Smooth muscle cell of the brain vasculature (primary cell): ENCODE results near the gene IFITM1.
"Not testable (repeated sequence)": the region's sequence is repeated elsewhere in the genome, so short reads cannot be mapped to it uniquely, and the experiment has no call there.

Experiments
- DNase-seq: peaks from one replicate; pipeline ENCODE4 v3.0.0-alpha.2; 2012; ENCODE audit warnings: low read depth, low spot score

The IFITM1 gene

DNA sequence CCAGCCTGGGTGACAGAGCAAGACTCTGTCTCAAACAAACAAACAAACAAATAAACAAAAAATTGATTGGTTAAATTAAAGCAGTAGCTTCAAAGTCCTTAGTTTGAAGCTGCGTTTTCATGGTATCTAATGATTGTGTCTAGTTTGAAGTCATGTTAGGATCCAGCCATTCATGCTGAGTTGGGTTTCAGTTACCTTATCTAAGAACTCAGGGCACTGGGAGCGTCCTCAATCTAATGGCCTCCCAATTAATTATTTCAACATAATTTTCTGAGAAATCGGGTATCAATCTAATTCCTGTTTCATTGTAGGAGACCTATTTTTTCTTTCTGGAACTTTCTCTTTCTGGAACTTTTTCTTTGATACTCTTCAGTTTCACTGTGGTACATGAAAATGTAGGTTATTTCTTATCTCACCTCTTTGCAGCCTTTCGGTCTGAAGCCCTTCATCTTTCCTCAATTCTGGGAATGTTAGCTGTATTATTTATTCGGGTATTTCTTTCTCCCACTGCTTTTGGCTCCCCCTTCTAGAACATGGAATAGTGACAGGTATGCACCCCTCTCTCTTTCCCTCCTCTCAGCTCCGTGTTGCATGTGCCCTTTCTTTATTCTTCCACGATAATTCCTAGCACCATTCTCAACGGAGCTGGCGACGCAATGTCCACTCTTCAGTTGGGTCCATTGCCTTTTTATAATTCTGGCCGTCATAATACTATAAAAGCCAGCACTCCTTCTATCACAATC is 31.2 kb downstream of the IFITM1 start:
- no peak for DNase-seq

DNA sequence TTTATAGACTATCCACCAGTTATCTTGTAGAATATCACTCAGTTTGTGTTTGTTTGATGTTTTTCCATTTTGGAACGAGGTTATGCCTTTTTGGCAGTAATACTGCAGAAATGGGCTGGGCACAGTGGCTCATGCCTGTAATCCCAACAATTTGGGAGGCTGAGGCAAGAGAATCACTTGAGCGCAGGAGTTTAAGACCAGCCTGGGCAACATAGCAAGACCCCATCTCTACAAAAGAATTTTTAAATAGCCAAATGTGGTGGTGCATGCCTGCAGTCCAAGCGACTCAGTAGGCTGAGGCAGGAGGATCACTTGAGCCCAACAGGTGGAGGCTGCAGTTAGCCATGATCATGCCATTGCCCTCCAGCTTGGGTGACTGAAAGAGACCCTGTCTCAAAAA is 32.7 kb downstream of the IFITM1 start:
- DNase-seq = no peak

DNA sequence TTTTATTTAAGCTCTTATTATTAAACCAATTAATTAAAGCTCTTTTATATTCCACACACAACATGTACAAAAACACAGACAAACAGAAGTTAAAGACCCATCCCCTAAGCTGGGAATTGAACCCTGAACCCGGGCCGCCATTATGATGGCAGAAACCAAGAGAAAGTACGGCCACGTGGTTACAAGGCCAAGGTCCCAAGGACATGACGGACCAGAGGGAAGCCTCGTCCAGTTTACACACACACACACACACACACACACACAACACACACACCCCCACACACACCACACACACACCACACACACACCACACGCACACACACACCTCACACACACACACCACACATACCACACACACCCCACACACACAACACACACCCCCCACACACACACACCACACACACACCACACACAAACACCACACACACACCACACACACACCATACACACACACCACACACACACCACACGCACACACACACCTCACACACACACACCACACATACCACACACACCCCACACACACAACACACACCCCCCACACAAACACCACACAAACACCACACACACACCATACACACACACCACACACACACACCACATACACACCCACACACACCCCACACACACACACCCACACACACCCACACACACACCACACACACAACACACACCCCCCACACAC is 35.6 kb downstream of the IFITM1 start:
- not testable (repeated sequence) for DNase-seq

DNA sequence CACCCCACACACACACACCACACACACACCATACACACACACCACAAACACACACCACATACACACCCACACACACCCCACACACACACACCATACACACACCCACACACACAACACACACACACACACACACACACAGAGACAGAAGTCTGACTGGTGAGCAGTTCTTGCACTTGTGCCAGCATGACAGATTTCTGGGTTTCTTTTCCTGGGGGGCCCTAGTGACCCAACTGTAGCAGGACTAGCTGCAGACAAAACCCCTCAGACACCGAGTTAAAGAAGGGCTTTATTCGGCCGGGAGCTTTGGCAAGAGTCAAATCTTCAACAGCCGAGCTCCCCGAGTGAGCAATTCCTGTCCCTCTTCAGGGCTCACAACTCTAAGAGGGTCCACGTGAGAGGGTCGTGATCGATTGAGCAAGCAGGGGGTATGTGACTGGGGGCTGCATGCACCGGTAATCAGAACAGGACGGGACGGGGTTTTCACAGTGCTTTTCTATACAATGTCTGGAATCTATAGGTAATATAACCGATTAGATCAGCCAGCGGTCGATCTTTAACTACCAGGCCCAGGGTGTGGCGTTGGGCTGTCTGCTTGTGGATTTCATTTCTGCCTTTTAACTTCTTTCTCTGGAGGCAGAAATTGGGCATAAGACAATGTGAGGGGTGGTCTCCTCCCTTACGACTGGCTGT is 36.3 kb downstream of the IFITM1 start:
- not testable (repeated sequence) for DNase-seq

DNA sequence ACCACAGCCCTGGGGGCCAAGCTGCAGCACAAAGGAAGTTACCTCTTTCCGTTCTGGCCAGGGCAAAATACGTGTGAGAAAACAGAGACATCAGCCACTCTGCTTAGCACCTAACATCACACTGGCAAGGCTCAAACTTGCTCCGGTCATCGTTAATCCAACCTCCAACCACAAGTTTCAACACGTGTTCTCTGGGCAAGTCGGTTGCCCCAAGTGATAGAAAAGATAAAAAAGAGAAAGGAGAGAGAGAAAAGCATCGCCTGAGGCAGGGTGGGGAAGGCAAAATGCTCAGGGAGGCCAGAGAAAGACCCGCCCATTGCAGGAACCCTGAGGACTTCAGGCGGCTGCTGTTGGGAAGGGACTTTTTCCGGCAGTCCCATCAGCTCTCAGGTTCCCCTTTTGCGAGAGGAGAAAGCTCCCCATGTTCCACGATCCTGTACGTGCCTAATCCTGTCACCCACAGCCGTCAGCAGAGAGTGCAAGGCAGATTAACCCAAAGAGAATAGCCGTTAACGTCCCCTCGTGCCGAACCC is 36.9 kb downstream of the IFITM1 start:
- no peak for DNase-seq

DNA sequence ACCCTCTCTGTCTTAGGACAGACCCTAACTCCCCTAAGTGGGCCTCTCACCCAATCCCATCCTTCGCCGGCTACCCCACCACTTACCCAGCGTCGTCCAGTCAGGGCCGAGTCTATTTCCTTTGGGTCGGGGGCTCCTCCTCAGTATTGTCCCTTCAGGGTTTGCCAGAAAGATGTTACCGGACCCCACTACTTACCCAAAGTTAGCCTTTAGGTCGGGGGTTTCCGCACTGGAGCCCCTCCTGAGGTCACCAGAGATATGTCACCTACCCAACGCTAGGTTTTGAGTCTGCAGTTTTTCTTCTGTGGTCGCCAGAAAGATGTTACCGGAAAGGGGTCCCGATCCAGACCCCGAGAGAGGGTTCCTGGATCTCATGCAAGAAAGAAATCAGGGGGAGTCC is 37.6 kb downstream of the IFITM1 start:
- DNase-seq = no peak

DNA sequence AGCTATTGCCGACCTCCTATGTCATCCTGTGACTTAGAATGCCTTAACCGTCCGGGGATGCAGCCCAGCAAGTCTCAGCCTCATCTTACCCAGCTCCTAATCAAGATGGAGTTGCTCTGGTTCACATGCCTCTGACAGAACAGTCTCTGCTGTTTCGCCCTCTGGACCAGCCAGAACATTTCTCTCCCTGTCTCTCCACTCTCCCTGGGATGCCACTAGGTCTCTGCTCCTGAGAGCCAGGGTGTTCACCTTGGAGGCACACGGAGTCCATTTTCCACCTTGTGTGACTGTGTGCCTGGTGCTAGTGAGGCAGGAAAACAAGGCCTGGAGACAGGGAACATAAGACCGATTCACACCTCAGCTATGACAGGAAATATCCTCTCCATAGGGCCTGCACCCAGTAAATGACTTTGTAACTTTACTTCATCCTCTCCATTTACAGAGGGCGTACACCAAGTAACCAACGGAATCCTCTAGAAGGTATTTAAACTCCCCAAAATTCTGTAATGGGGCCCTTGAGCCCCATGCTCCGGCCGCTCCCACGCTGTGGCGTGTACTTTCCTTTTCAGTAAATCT is 38.7 kb downstream of the IFITM1 start:
- DNase-seq = no peak

DNA sequence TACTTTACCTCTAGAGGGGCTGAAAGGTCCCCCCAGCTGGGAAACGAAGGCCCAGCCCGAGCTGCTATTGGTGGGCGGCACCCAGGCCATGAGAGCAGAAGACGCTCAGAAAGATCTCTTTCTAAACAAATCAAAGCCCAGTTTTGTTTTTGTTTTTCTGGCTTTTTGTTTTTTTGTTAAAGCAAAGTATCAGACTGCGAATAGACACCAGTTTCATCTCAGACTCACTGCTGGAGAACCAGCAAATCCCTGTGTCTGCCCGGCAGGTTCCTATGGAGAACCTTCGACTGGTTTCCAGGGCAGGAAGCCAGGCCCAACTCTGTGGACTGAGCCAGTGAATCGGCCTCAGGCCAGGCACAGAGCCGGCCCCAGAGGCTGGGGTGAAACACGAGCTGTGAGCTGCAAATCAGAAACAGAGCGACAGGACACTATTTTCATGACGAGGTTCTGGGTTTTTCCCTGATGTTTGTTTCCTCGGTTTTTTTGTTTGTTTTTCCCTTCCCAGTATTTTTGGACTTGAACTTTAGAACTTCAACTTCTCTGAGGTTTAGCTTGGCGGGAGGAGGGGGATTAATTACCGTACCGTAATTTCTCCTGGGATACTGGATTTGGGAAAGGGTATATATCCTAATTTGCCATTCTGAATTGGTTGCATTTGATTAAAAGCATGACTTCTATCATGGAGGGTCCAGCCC is 39.5 kb downstream of the IFITM1 start:
- DNase-seq = peak; percentile 75

DNA sequence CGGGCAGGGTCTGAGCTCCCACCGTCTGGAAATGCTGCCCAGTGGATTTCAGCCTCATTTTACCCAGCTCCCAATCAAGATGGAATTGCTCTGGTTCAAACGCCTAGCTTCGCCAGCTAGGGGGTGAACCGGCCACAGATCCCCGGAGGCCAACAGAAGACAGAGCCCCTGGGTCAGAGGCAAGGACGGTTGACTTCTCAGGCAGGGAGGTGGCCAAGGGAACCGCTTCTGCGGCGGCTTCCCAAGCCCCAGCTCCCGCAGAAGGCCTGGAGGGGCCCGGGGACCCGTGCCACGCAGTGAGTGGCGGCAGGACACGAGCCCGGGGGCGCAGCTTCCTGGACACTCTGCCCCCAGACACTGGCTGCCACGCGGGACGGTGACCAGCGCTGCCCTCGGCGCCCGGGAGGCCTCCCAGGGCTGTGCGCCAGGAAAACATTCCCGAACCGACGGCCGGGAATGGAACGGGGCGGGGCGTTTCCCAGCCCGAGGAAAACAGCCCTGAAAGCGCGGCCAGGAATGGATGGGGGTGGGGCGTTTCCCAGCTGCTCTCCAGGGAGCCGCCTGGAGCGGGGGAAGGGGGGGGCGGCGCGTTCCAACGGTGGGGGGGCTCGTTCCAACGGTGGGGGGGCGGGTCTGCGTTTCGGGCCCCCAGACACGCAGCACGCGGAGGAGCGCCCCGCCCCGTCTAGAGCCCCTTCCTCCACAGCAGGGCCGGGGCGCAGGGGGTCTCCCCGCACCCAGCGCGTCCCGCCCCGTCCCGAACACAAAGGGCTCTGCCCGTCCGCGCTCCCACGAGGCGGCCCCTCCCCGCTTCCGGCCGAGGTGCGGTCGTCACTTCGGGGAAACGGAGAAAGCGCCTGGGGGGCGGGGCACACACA is 42.0 kb downstream of the IFITM1 start:
- DNase-seq = peak; percentile 85

DNA sequence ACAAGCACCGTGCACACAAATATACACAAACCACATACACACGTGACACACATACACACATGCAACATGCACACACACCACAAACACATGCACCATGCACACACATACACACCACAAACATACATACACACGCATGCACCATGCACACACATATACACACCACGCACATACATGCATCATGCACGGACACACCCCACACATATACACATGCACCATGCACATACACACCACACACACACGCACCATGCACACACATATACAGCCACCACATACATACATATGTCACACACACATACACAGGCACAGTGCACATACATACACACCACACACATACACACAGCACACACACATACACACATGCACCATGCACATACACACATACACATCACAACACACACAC is 42.8 kb downstream of the IFITM1 start:
- no peak for DNase-seq

DNA sequence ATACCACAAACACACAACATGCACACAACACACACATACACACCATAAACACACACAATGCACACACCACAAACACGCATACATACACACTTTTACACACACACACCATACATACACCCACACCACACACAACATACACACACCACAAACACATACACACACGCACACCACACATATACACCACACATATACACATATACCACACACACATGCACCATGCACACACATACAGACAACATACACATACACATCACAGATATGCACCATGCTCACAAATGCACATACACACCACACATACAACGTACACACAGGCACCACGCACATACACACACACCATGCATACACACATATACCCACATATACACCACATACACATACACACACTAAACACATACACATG is 43.7 kb downstream of the IFITM1 start:
- no peak for DNase-seq

DNA sequence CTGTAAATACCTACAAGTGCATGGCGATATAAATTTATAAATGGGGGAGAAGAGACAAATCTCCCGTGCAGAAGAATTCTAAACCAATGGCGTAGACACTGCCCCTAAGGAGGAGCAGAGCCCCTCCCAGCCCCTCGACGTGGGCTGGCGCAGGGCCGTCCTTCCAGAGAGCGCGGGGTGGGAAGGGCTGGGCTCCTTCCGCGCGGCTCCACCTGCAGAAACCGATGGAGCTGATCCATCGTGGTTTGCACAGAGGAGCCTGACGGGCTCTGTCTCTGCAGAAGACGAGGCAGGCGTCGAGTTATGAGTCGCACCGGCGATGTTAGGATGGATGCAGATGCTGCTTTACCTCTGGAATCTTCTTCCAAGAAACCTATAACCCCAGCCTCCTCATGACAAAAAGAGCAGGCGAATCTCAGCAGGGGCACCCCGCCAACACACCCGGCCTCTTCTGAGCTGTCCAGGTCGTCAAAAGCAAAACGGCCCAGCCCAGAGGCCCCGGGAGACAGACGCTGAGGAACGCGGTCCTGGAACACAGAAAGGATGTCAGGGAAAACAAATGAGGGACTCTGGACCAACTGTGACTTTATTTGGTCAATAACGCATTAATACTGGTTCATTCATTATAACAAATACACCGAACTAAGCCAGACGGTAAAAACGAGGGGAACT is 44.4 kb downstream of the IFITM1 start:
- no peak for DNase-seq

DNA sequence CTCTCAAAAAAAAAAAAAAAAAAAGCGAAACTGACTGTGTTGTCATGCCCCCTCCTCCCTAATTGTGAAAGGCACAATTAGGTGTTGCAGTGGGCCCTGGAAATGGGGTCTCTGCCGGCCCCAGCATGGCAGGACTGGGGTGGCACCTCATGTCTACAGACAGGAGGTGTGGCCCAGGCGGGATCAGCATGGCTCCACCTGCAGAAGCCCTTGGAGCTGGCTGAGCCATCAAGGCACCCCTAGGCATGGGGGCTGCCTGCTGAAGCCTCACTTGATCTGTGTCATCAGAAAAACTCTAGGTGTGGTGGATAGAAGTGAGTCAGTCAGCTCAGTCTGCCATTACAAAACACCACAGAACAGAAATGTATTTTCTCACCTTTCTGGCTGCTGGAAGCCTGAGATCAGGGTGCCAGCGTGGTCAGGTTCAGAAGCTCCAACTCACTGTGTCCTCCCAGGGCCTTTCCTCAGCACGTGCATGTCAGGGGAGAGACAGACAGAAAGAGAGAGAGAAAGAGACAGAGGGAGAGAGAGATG is 45.4 kb downstream of the IFITM1 start:
- DNase-seq = no peak

DNA sequence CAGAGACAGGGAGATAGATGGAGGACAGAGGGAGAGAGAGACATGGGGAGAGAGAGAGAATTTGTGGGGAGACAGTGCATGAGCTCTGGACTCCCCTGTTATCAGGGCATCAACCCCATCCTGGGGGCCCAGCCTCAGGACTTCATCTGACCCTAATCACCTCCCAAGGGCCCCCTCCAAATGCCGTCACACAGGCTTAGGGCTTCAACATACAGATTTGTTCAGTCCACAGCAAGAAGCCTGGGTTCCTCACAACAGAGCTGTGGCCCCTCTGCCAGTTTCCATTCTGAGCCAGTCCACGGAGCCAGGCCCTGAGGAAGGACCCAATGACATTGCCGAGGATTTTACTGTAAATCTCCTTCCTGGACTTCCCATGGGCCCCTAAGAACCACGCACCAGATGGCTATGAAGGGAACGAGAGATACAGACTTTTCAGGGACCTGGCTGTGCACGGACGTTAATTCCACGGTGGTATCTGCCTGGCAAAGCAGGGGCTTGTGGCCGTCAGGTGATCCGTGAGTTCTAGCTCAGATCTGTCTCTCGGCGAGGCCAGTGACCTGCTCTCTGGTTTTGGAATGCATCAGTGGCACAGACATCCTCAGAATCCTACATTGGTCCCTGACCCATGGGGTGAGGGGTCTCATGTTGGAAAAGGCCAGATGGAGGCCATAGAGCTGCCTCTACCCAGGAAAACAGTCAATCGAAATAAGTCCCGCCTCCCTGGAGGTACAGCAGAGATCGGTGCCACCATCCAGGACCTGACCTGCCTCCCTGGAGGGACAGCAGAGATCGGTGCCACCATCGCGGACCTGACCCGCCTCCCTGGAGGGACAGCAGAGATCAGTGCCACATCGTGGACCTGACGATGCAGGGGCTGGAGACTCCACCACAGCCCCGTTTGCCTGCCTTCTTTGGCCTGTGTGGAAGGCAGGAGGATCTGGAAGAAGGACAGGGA is 46.8 kb downstream of the IFITM1 start:
- DNase-seq = no peak

DNA sequence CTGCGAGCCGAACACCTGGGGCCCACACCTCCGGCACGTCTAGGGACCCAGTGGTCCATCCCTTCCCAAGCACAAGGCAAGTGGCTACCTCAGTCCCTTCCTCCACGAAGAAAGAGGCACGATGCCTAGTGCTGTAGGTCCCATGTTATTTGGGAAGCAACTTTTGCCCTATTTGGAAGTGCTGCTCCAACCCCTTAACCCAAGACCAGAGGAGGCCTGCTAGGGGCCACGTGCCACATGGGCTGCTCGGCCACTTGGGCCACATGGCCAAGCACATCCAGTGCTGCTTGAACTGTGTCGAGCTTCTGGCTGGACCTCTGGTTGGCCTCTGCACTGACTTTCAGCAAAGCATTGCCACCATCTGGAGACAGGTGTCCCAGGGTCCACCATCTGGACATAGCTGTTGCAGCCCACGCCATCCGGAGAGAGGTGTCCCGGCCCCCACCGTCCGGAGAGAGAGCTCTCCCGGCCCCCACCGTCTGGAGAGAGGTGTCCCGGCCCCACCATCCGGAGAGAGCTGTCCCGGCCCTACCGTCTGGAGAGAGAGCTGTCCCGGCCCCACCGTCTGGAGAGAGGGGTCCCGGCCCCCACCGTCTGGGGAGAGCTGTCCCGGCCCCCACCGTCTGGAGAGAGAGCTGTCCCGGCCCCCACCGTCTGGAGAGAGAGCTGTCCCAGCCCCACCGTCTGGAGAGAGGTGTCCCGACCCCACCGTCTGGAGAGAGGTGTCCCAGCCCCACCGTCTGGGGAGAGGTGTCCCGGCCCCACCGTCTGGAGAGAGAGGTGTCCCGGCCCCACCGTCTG is 49.0 kb downstream of the IFITM1 start:
- DNase-seq = no peak

DNA sequence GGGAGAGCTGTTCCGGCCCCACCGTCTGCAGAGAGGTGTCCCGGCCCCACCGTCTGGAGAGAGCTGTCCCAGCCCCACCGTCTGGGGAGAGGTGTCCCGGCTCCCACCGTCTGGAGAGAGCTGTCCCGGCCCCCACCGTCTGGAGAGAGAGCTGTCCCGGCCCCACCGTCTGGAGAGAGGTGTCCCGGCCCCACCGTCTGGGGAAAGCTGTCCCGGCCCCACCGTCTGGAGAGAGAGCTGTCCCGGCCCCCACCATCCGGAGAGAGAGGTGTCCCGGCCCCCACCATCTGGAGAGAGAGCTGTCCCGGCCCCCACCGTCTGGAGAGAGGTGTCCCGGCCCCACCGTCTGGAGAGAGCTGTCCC is 49.6 kb downstream of the IFITM1 start:
- DNase-seq = not testable (repeated sequence)

DNA sequence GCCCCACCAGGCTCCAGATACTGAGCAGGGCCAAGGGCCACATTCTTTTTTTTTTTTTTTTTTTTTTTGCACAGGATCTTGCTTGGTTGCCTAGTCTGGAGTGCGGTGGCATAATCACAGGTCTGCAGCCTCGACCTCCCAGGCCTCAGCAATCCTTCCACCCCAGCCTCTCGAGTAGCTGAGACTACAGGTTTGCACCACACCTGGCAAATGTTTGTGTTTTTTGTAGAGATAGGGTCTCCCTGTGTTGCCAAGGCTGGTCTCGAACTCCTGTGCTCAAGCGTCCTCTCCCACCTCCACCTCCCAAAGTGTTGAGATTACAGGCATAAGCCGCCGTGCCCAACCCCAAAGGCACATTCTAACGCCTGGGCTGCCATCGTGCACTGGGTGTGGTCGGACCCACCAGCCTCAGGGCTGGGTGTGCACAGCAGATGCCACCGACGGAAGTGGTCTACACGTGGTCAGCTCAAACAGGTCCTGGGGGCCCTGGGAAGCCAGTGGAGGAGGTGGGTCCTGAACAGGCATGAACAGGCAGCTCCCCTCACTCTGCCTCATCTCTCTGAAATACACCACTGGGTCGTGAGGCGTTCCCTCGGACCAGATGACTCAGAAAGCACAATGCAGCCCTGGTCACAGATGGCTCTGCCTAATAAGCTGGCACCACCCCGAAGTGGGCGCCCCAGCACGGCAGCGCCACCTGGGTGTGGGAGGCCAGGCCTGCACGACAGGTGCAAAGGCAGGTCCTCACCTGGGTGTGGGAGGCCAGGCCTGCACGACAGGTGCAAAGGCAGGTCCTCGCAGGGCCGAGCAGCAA is 50.3 kb downstream of the IFITM1 start:
- no peak for DNase-seq
